BLaER1 treated with 17β-estradiol and CSF1 and Interleukin-3, amounts not matched to agents 10 nM and 100 nM (cell line): Measurements from ENCODE around the gene IL17RA.
"Not testable (repeated sequence)": the region's sequence is repeated elsewhere in the genome, so short reads cannot be mapped to it uniquely, and the experiment has no call there.

Source experiments
- H3K27ac ChIP-seq, 11 experiments: shearing (Covaris generic); formaldehyde crosslinking; 2 replicates each; pipeline ENCODE4 v1.8.1; 2022
- H3K27me3 ChIP-seq, 11 experiments: shearing (Covaris generic); formaldehyde crosslinking; 2 replicates each; pipeline ENCODE4 v1.8.1; 2022
- H3K36me3 ChIP-seq, 11 experiments: shearing (Covaris generic); formaldehyde crosslinking; 2 replicates each; pipeline ENCODE4 v1.8.1; 2022
- H3K4me1 ChIP-seq, 10 experiments: shearing (Covaris generic); formaldehyde crosslinking; 2 replicates each; pipeline ENCODE4 v1.8.1; 2022
- H3K4me2 ChIP-seq, 11 experiments: shearing (Covaris generic); formaldehyde crosslinking; 2 replicates each; pipeline ENCODE4 v1.8.1; 2022
- H3K4me3 ChIP-seq, 10 experiments: shearing (Covaris generic); formaldehyde crosslinking; 2 replicates each; pipeline ENCODE4 v1.8.1; 2022
- H3K9ac ChIP-seq, 11 experiments: shearing (Covaris generic); formaldehyde crosslinking; 2 replicates each; pipeline ENCODE4 v1.8.1; 2022
- H3K9me3 ChIP-seq, 11 experiments: shearing (Covaris generic); formaldehyde crosslinking; replicated peaks in 1 of 11; 2 replicates each; pipeline ENCODE4 v1.8.1; 2022
- H4K20me1 ChIP-seq, 11 experiments: shearing (Covaris generic); formaldehyde crosslinking; 2 replicates each; pipeline ENCODE4 v1.8.1; 2022
- Cebpa-rat ChIP-seq, 11 experiments: shearing (Covaris generic); IDR thresholded peaks; 2 replicates each; pipeline ENCODE4 v1.8.1; 2022

IL17RA gene

DNA sequence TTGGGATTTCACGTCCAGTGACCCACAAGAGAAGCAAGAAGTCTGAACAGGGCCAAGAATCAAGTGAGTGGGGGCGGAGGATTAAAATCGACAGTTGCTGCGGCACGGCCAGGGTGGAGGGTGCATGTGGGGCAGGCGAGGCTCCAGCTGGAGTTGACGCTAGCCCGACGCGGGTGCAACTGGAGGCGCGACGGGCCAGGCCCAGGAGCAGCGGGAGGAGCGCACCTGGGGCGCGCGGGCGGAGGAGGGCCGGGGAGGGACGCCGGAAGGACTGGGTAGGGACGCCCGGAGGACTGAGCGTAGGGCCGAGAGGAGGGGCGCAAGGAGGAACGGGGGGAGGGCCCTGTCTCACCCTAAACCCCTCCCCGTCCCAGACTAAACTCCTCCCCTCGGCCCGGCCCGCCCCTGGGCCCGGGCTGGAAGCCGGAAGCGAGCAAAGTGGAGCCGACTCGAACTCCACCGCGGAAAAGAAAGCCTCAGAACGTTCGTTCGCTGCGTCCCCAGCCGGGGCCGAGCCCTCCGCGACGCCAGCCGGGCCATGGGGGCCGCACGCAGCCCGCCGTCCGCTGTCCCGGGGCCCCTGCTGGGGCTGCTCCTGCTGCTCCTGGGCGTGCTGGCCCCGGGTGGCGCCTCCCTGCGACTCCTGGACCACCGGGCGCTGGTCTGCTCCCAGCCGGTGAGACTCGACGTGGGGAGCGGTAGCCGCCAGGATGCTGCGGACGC, at the start of gene IL17RA:
TSS of gene IL17RA (plus strand) at position 447 of the 723 bp plus-strand sequence. CDS start at position 539, 92 bp downstream.
- TF ChIP-seq Cebpa-rat (IDR thresholded peaks at IDR 0.05) = no peak
- peaks cover 33 to 49% (median 48%) of the 10 kb centered on the region in 11 experiments; a peak in 21 of 22 replicates for H4K20me1 ChIP-seq
- H3K9ac ChIP-seq = peak within 1 kb of the TSS; percentile 95 to 100 (median 99)
- peaks cover 8 to 44% (median 37%) of the 10 kb centered on the region in 11 experiments; a peak in 21 of 22 replicates for H3K36me3 ChIP-seq
- H3K27ac ChIP-seq = peak within 1 kb of the TSS; percentile 89 to 100 (median 99)
- no peaks in the 10 kb centered on the region for H3K9me3 ChIP-seq
- H3K27me3 ChIP-seq = no peaks in the 10 kb centered on the region
- peak within 1 kb of the TSS; percentile 84 to 100 (median 98) for H3K4me3 ChIP-seq
- H3K4me2 ChIP-seq = peak within 1 kb of the TSS; percentile 96 to 100 (median 98)
- H3K4me1 ChIP-seq = peaks cover 39 to 52% (median 47%) of the 10 kb centered on the region in 10 experiments

DNA sequence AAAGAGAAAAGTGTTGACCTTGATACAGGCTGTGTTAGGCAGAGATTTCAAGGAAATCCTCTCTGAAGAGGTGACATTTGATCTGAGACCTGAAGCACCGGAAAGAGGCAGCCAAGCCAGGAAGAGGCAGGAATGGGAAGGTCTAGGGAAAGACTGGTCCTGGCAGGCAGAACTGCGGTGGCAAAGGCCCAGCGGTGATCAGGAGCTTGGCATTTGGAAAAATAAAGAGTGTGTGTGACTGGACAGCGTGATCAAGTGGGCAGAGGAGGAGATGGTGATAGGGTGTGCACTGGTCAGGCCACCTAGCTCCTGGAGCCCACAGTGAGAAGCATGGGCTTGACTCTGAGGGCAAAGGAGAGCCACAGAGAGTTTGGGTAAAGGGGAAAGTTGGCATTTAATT, 49.6 kb upstream of the IL17RA start:
- Histone ChIP-seq H3K4me2 (no peak overlapping the region), H4K20me1 (no peaks in the 10 kb centered on the region), H3K4me1 (peaks cover 0 to 16% (median 11%) of the 10 kb centered on the region in 10 experiments; a peak in 11 of 20 replicates), H3K4me3 (no peak overlapping the region), H3K27ac (no peak overlapping the region), H3K27me3 (peaks cover 21 to 31% (median 27%) of the 10 kb centered on the region in 11 experiments), H3K9me3 (peaks cover 0 to 6% (median 4%) of the 10 kb centered on the region in 11 experiments; a peak in 8 of 22 replicates), H3K36me3 (no peaks in the 10 kb centered on the region), H3K9ac (no peak overlapping the region)
- no peak for TF ChIP-seq Cebpa-rat (IDR thresholded peaks at IDR 0.05)

GRCh38 chr22:17035976-17036841, 48.6 kb upstream of the IL17RA start:
- not testable (repeated sequence) for H3K9ac ChIP-seq, H3K27ac ChIP-seq, H3K9me3 ChIP-seq, H3K36me3 ChIP-seq, H4K20me1 ChIP-seq
- Histone ChIP-seq H3K4me1 (peaks cover 0 to 16% (median 11%) of the 10 kb centered on the region in 10 experiments; a peak in 11 of 20 replicates), H3K27me3 (peaks cover 21 to 31% (median 27%) of the 10 kb centered on the region in 11 experiments), H3K4me2 (peak overlapping the region in 7 of 11 experiments; percentile 12 to 67 (median 23); a peak in 8 of 22 replicates), H3K4me3 (peak overlapping the region in 2 of 10 experiments; percentile 10 to 27; a peak in 1 of 20 replicates)

DNA sequence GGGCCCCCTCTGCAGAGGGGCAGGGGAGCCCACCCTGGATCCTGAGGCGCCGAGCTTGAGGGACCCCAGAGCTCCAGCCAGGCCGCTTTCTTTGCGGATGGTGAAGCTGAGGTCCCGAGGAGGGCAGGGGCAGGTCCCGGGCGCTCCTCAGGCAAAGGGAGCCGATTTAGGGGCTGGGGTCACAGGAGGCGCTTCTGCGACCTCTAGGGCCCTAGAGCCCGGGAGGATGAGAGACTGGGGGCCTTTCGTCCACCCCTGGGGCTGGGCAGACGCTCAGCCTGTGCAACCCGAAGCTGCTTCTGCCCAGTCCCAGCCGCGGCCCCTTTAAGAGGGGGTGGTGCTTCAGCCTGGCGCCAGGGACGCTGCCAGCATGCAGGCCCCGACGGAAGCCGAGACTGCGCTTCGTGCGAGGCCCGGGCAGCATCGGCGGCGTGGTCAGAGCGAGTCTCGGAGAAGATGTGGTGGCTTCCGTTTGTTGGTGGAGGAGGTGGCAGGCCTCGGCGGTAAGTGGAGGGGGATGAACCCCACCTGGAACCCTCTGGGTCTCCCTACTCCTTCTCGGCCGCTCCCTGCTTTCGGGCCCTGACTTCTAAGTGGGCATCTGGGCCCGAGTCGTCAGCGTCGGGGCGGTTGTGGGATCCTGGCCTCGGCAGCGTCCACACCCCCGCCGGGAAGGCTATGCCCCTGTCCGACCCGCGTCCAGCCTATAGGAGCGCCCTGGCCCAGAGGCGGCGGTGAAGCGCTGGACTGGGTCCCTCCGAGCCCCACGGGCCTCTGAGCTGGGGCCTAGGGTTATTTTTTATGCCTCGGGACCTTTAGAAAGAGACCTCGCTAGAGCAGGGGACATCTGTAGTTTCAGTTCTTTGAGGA, 47.7 kb upstream of the IL17RA start:
- H3K9ac ChIP-seq, H3K36me3 ChIP-seq, H3K9me3 ChIP-seq, H4K20me1 ChIP-seq, H3K27ac ChIP-seq: not testable (repeated sequence)
- H3K4me2 ChIP-seq = peak overlapping the region in 2 of 11 experiments; percentile 26 to 55; a peak in 3 of 22 replicates
- peaks cover 0 to 12% (median 7%) of the 10 kb centered on the region in 10 experiments; a peak in 11 of 20 replicates for H3K4me1 ChIP-seq
- 0 out of 20 replicates have a peak overlapping the region, but pooled peaks of 1 of the 10 experiments have one; percentile 10 for H3K4me3 ChIP-seq
- H3K27me3 ChIP-seq = peaks cover 21 to 31% (median 27%) of the 10 kb centered on the region in 11 experiments

DNA sequence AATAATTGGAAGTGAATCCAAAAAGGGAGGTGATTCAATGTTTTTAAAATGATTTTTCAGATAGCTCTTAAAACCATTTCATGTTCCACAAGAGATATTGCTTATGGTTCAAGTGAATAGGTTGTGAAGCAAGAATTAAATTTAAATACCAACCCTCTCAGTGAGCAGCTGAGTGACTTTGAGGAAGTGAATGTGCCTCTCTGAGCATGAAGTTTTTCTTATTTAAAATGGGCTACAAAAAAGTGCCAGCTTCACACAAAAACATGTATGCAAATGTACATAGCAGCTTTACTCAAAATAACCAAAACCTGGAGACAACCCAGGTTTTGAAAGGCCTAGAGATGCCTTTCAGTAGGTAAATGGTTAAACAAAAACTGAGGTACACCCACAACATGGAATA, 41.3 kb upstream of the IL17RA start:
- no peaks in the 10 kb centered on the region for H3K9me3 ChIP-seq
- no peak overlapping the region for H3K4me2 ChIP-seq
- no peaks in the 10 kb centered on the region for H3K27me3 ChIP-seq
- no peaks in the 10 kb centered on the region for H3K36me3 ChIP-seq
- no peak for TF ChIP-seq Cebpa-rat (IDR thresholded peaks at IDR 0.05)
- H4K20me1 ChIP-seq = no peaks in the 10 kb centered on the region
- H3K27ac ChIP-seq = no peak overlapping the region
- H3K4me1 ChIP-seq = peaks cover 0 to 14% (median 4%) of the 10 kb centered on the region in 10 experiments; a peak in 14 of 20 replicates
- H3K9ac ChIP-seq = no peak overlapping the region
- no peak overlapping the region for H3K4me3 ChIP-seq

- no peaks in the 10 kb centered on the region for H3K27me3 ChIP-seq
- H3K9me3 ChIP-seq = no peaks in the 10 kb centered on the region
- H3K4me3 ChIP-seq = no peak overlapping the region
- H4K20me1 ChIP-seq = no peaks in the 10 kb centered on the region
- H3K9ac ChIP-seq = no peak overlapping the region
- H3K27ac ChIP-seq = no peak overlapping the region
- no peak overlapping the region for H3K4me2 ChIP-seq
- H3K4me1 ChIP-seq = peaks cover 0 to 24% (median 13%) of the 10 kb centered on the region in 10 experiments; a peak in 14 of 20 replicates
- no peak for TF ChIP-seq Cebpa-rat (IDR thresholded peaks at IDR 0.05)
- H3K36me3 ChIP-seq = no peaks in the 10 kb centered on the region
These were observed 38.0 kb upstream of the IL17RA start for GRCh38 chr22:17046566-17047348.

DNA sequence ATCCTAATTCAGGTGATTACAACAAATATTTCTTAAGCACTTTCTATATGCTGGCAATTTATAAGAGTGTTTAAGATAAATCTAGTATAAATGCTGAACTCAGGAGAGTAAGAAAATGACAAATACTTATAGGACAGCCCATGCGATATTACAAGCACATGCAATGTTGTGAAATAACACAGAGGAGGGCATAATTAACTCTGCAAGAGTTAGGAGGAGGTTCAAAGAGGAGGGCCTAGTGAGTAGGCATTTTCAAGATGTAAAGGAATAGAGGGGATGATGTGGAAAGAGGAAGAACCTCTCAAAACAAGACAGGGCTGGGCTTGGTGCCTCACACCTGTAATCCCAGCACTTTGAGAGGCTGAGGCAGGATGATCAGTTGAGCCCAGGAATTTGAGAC, 37.1 kb upstream of the IL17RA start:
- Histone ChIP-seq H3K9ac (no peak overlapping the region), H3K4me3 (no peak overlapping the region), H4K20me1 (no peaks in the 10 kb centered on the region), H3K4me2 (peak overlapping the region in 1 of 11 experiments; percentile 68; a peak in 3 of 22 replicates), H3K27ac (no peak overlapping the region), H3K4me1 (peaks cover 0 to 24% (median 13%) of the 10 kb centered on the region in 10 experiments; a peak in 14 of 20 replicates), H3K9me3 (no peaks in the 10 kb centered on the region), H3K27me3 (no peaks in the 10 kb centered on the region), H3K36me3 (no peaks in the 10 kb centered on the region)
- TF ChIP-seq Cebpa-rat (IDR thresholded peaks at IDR 0.05) = no peak

DNA sequence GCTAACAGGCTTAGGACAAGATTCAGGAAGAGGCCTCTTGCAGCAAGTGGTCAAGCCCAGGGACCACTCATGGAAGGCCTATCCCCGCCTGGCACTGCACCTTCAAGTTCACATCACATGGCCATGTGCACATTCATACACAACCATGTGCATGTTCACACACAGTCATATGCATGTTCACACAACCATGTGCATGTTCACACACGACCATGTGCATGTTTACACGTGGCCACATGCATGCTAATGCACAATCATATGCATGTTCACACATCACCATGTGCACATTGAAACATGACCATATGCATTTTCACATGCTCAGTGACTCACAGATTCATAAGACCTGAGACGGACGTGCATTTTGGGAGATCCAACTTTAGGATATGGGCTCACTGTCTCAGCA, 28.7 kb upstream of the IL17RA start:
- Histone ChIP-seq H3K27ac (no peak overlapping the region), H4K20me1 (no peaks in the 10 kb centered on the region), H3K4me2 (no peak overlapping the region), H3K4me1 (peaks cover 0 to 11% (median 0%) of the 10 kb centered on the region in 10 experiments; a peak in 5 of 20 replicates), H3K4me3 (no peak overlapping the region), H3K27me3 (no peaks in the 10 kb centered on the region), H3K9me3 (no peaks in the 10 kb centered on the region), H3K9ac (no peak overlapping the region), H3K36me3 (no peaks in the 10 kb centered on the region)
- TF ChIP-seq Cebpa-rat (IDR thresholded peaks at IDR 0.05) = no peak
